ENCODE results near the gene LMBR1L. TPM values are rescaled to one million over a fixed set of nuclear protein-coding genes. Genes with fewer than 3 reads are reported as not detected.
A peak's percentile ranks its signal among the peaks of the same experiment; 100 is the strongest.

Gene LMBR1L
- 11.1 TPM for polyA plus RNA-seq (2013, experiment 1 of 2)
- polyA plus RNA-seq (2013, experiment 2 of 2): 12.6 TPM

GRCh38 chr12:49110464-49111155 is at the start of gene LMBR1L:
Gene LMBR1L (minus strand): TSS chr12:49110847. CDS start chr12:49110555, 292 bp downstream.
- Histone ChIP-seq H4K5ac (ENCODE audit: low read length) (no peak within 1 kb of the TSS), H2BK120ac (ENCODE audit: low read depth, low read length) (no peak within 1 kb of the TSS), H3K79me2 (ENCODE audit: control insufficient read depth, insufficient read depth, low read length) (peaks cover 6% of the 10 kb centered on the region), H3K18ac (ENCODE audit: low read length) (peak within 1 kb of the TSS; percentile 22), H3K4me2 (ENCODE audit: low read length) (peak within 1 kb of the TSS; percentile 81), H2BK15ac (replicated peaks; ENCODE audit: low read depth) (no peak within 1 kb of the TSS), H3K4me1 (ENCODE audit: control insufficient read depth, low read depth, low read length) (peaks cover 4% of the 10 kb centered on the region), H3K9ac (ENCODE audit: low read length) (peak within 1 kb of the TSS; percentile 94), H2AK5ac (ENCODE audit: low read length) (no peak within 1 kb of the TSS), H2BK5ac (ENCODE audit: low read length) (no peak within 1 kb of the TSS), H3K4ac (ENCODE audit: low read depth, low read length) (no peak within 1 kb of the TSS), H3K4me3 (ENCODE audit: low read length) (peak within 1 kb of the TSS; percentile 94), H3K23ac (ENCODE audit: low read length) (peak within 1 kb of the TSS; percentile 83), H3K27ac (ENCODE audit: low read depth, low read length) (peak within 1 kb of the TSS; percentile 47), H3K27me3 (ENCODE audit: insufficient read depth, low read length, poor library complexity) (no peaks in the 10 kb centered on the region), H3K56ac (ENCODE audit: low read length) (peak within 1 kb of the TSS; percentile 94), H3K79me1 (ENCODE audit: low read length) (peaks cover 16% of the 10 kb centered on the region), H4K8ac (ENCODE audit: low read depth, low read length) (no peak within 1 kb of the TSS), H3K36me3 (ENCODE audit: control insufficient read depth, insufficient read depth, low read length) (no peaks in the 10 kb centered on the region)
- WGBS (ENCODE audit: extremely low coverage, insufficient coverage, low lambda C conversion rate): no CpG with 5 or more reads among the region's 43 CpGs
- DNase-seq: peak; percentile 99

GRCh38 chr12:49160399-49160798 is 49.8 kb upstream of the LMBR1L start:
- WGBS (ENCODE audit: extremely low coverage, insufficient coverage, low lambda C conversion rate): no CpG with 5 or more reads among the region's 2 CpGs
- H3K23ac ChIP-seq (ENCODE audit: low read length): no peak overlapping the region

GRCh38 chr12:49154221-49154620 is 43.6 kb upstream of the LMBR1L start:
- Histone ChIP-seq H3K9ac (ENCODE audit: low read length) (no peak overlapping the region), H3K36me3 (ENCODE audit: control insufficient read depth, insufficient read depth, low read length) (no peaks in the 10 kb centered on the region), H4K5ac (ENCODE audit: low read length) (no peak overlapping the region), H3K56ac (ENCODE audit: low read length) (no peak overlapping the region), H3K27me3 (ENCODE audit: insufficient read depth, low read length, poor library complexity) (no peaks in the 10 kb centered on the region), H3K79me1 (ENCODE audit: low read length) (no peaks in the 10 kb centered on the region), H2AK5ac (ENCODE audit: low read length) (no peak overlapping the region), H4K8ac (ENCODE audit: low read depth, low read length) (no peak overlapping the region), H3K79me2 (ENCODE audit: control insufficient read depth, insufficient read depth, low read length) (no peaks in the 10 kb centered on the region), H3K4me3 (ENCODE audit: low read length) (no peak overlapping the region), H3K27ac (ENCODE audit: low read depth, low read length) (no peak overlapping the region), H3K18ac (ENCODE audit: low read length) (no peak overlapping the region), H2BK5ac (ENCODE audit: low read length) (no peak overlapping the region), H3K4me1 (ENCODE audit: control insufficient read depth, low read depth, low read length) (no peaks in the 10 kb centered on the region), H2BK15ac (replicated peaks; ENCODE audit: low read depth) (no peak overlapping the region), H3K4me2 (ENCODE audit: low read length) (no peak overlapping the region), H3K23ac (ENCODE audit: low read length) (no peak overlapping the region), H2BK120ac (ENCODE audit: low read depth, low read length) (no peak overlapping the region), H3K4ac (ENCODE audit: low read depth, low read length) (no peak overlapping the region)
- DNase-seq: no peak
- no CpG with 5 or more reads among the region's 3 CpGs for WGBS (ENCODE audit: extremely low coverage, insufficient coverage, low lambda C conversion rate)

More at GRCh38 chr12:49160399-49160798, 49.8 kb upstream of the LMBR1L start:
- Histone ChIP-seq H3K4me3 (ENCODE audit: low read length) (no peak overlapping the region), H3K27ac (ENCODE audit: low read depth, low read length) (no peak overlapping the region), H3K4me2 (ENCODE audit: low read length) (no peak overlapping the region), H3K4ac (ENCODE audit: low read depth, low read length) (no peak overlapping the region), H2BK120ac (ENCODE audit: low read depth, low read length) (no peak overlapping the region), H3K79me2 (ENCODE audit: control insufficient read depth, insufficient read depth, low read length) (no peaks in the 10 kb centered on the region), H2BK5ac (ENCODE audit: low read length) (no peak overlapping the region), H4K5ac (ENCODE audit: low read length) (no peak overlapping the region), H3K9ac (ENCODE audit: low read length) (no peak overlapping the region), H2AK5ac (ENCODE audit: low read length) (no peak overlapping the region), H3K27me3 (ENCODE audit: insufficient read depth, low read length, poor library complexity) (no peaks in the 10 kb centered on the region), H4K8ac (ENCODE audit: low read depth, low read length) (no peak overlapping the region), H3K4me1 (ENCODE audit: control insufficient read depth, low read depth, low read length) (no peaks in the 10 kb centered on the region), H3K56ac (ENCODE audit: low read length) (no peak overlapping the region), H3K18ac (ENCODE audit: low read length) (no peak overlapping the region), H3K79me1 (ENCODE audit: low read length) (no peaks in the 10 kb centered on the region), H3K36me3 (ENCODE audit: control insufficient read depth, insufficient read depth, low read length) (no peaks in the 10 kb centered on the region), H2BK15ac (replicated peaks; ENCODE audit: low read depth) (no peak overlapping the region)
- DNase-seq: no peak

GRCh38 chr12:49147384-49147783 is 36.7 kb upstream of the LMBR1L start:
- no peak overlapping the region for H3K56ac ChIP-seq (ENCODE audit: low read length)
- H3K4me1 ChIP-seq (ENCODE audit: control insufficient read depth, low read depth, low read length): no peaks in the 10 kb centered on the region
- WGBS (ENCODE audit: extremely low coverage, insufficient coverage, low lambda C conversion rate): no CpG with 5 or more reads among the region's 2 CpGs
- H3K79me2 ChIP-seq (ENCODE audit: control insufficient read depth, insufficient read depth, low read length): no peaks in the 10 kb centered on the region
- H3K18ac ChIP-seq (ENCODE audit: low read length): no peak overlapping the region
- no peak overlapping the region for H2BK15ac ChIP-seq (replicated peaks; ENCODE audit: low read depth)
- H3K79me1 ChIP-seq (ENCODE audit: low read length): no peaks in the 10 kb centered on the region
- no peak overlapping the region for H3K27ac ChIP-seq (ENCODE audit: low read depth, low read length)
- H3K36me3 ChIP-seq (ENCODE audit: control insufficient read depth, insufficient read depth, low read length): no peaks in the 10 kb centered on the region
- H2BK120ac ChIP-seq (ENCODE audit: low read depth, low read length): no peak overlapping the region
- DNase-seq: no peak
- no peak overlapping the region for H3K4me3 ChIP-seq (ENCODE audit: low read length)
- no peak overlapping the region for H2BK5ac ChIP-seq (ENCODE audit: low read length)
- H3K4me2 ChIP-seq (ENCODE audit: low read length): no peak overlapping the region
- H4K5ac ChIP-seq (ENCODE audit: low read length): no peak overlapping the region
- H3K9ac ChIP-seq (ENCODE audit: low read length): no peak overlapping the region
- no peak overlapping the region for H3K4ac ChIP-seq (ENCODE audit: low read depth, low read length)
- H3K23ac ChIP-seq (ENCODE audit: low read length): no peak overlapping the region
- no peaks in the 10 kb centered on the region for H3K27me3 ChIP-seq (ENCODE audit: insufficient read depth, low read length, poor library complexity)
- H2AK5ac ChIP-seq (ENCODE audit: low read length): no peak overlapping the region
- H4K8ac ChIP-seq (ENCODE audit: low read depth, low read length): no peak overlapping the region

GRCh38 chr12:49146406-49146805 is 35.8 kb upstream of the LMBR1L start:
- H3K36me3 ChIP-seq (ENCODE audit: control insufficient read depth, insufficient read depth, low read length): no peaks in the 10 kb centered on the region
- no peak overlapping the region for H4K5ac ChIP-seq (ENCODE audit: low read length)
- no peak overlapping the region for H2BK5ac ChIP-seq (ENCODE audit: low read length)
- no peak overlapping the region for H4K8ac ChIP-seq (ENCODE audit: low read depth, low read length)
- no peak overlapping the region for H2AK5ac ChIP-seq (ENCODE audit: low read length)
- no peaks in the 10 kb centered on the region for H3K27me3 ChIP-seq (ENCODE audit: insufficient read depth, low read length, poor library complexity)
- no peak overlapping the region for H3K18ac ChIP-seq (ENCODE audit: low read length)
- H3K4ac ChIP-seq (ENCODE audit: low read depth, low read length): no peak overlapping the region
- H3K4me3 ChIP-seq (ENCODE audit: low read length): no peak overlapping the region
- no peak overlapping the region for H3K56ac ChIP-seq (ENCODE audit: low read length)
- H3K27ac ChIP-seq (ENCODE audit: low read depth, low read length): no peak overlapping the region
- no peaks in the 10 kb centered on the region for H3K79me2 ChIP-seq (ENCODE audit: control insufficient read depth, insufficient read depth, low read length)
- WGBS (ENCODE audit: extremely low coverage, insufficient coverage, low lambda C conversion rate): no CpG with 5 or more reads among the region's 1 CpG
- no peak for DNase-seq
- no peaks in the 10 kb centered on the region for H3K4me1 ChIP-seq (ENCODE audit: control insufficient read depth, low read depth, low read length)
- no peak overlapping the region for H2BK120ac ChIP-seq (ENCODE audit: low read depth, low read length)
- H3K79me1 ChIP-seq (ENCODE audit: low read length): no peaks in the 10 kb centered on the region
- no peak overlapping the region for H3K23ac ChIP-seq (ENCODE audit: low read length)
- H3K4me2 ChIP-seq (ENCODE audit: low read length): no peak overlapping the region
- no peak overlapping the region for H3K9ac ChIP-seq (ENCODE audit: low read length)
- no peak overlapping the region for H2BK15ac ChIP-seq (replicated peaks; ENCODE audit: low read depth)

GRCh38 chr12:49144384-49144783 is 33.7 kb upstream of the LMBR1L start:
- Histone ChIP-seq H3K27me3 (ENCODE audit: insufficient read depth, low read length, poor library complexity) (no peaks in the 10 kb centered on the region), H3K18ac (ENCODE audit: low read length) (no peak overlapping the region), H4K8ac (ENCODE audit: low read depth, low read length) (no peak overlapping the region), H2AK5ac (ENCODE audit: low read length) (no peak overlapping the region), H3K4me3 (ENCODE audit: low read length) (no peak overlapping the region), H2BK15ac (replicated peaks; ENCODE audit: low read depth) (no peak overlapping the region), H3K4me1 (ENCODE audit: control insufficient read depth, low read depth, low read length) (no peaks in the 10 kb centered on the region), H2BK5ac (ENCODE audit: low read length) (no peak overlapping the region), H3K79me2 (ENCODE audit: control insufficient read depth, insufficient read depth, low read length) (no peaks in the 10 kb centered on the region), H3K4ac (ENCODE audit: low read depth, low read length) (no peak overlapping the region), H3K23ac (ENCODE audit: low read length) (no peak overlapping the region), H3K9ac (ENCODE audit: low read length) (no peak overlapping the region), H3K4me2 (ENCODE audit: low read length) (no peak overlapping the region), H3K79me1 (ENCODE audit: low read length) (no peaks in the 10 kb centered on the region), H2BK120ac (ENCODE audit: low read depth, low read length) (no peak overlapping the region), H4K5ac (ENCODE audit: low read length) (no peak overlapping the region), H3K36me3 (ENCODE audit: control insufficient read depth, insufficient read depth, low read length) (no peaks in the 10 kb centered on the region), H3K56ac (ENCODE audit: low read length) (no peak overlapping the region), H3K27ac (ENCODE audit: low read depth, low read length) (no peak overlapping the region)
- no CpG with 5 or more reads among the region's 2 CpGs for WGBS (ENCODE audit: extremely low coverage, insufficient coverage, low lambda C conversion rate)
- DNase-seq: no peak

Data from mesendoderm (in vitro differentiated cells).